SIG-M5 (cell line): Measurements from ENCODE around the gene SEM1.
"Not testable (repeated sequence)": the region's sequence is repeated elsewhere in the genome, so short reads cannot be mapped to it uniquely, and the experiment has no call there.

Experiments used
- DNase-seq: peaks from one replicate; lab custom pipeline; 2025; lab: John Stamatoyannopoulos, UW

SEM1 gene

DNA sequence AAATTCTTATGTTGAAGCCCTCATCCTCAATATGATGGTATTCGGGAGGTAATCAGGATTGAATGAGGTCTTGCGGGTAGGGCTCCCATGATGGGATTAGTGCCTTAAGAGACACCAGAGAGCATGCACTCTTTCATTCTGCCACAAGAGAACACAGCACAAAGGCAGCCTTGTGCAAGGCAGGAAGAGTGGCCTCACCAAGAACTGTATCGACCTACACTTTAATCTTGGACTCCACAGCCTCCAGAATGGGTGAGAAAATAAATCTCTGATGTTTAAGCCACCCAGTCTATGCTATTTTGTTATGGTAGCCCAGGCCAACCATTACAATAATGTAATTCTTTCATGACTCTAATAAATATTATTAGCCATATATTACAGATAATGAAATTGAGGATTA lies 8.4 kb downstream of the SEM1 start:
- DNase-seq, result no peak

DNA sequence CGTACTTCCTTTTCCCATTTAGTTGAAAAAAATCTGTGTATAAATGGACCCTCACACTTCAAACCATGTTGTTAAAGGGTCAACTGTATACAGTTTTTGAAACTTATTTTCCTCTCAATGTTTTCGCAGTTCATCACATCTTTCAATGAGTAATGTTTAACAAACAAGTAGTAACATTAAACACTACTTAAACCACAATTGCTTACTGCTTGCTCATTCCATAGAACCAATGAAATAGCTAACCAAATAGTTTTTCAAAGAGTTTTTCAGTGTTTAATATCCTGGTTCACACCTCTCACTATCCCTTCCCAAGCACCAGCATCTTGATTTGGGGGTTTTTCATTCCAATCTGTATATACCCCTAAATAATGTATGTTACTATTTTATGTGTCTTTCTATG lies 9.1 kb downstream of the SEM1 start:
- no peak for DNase-seq

DNA sequence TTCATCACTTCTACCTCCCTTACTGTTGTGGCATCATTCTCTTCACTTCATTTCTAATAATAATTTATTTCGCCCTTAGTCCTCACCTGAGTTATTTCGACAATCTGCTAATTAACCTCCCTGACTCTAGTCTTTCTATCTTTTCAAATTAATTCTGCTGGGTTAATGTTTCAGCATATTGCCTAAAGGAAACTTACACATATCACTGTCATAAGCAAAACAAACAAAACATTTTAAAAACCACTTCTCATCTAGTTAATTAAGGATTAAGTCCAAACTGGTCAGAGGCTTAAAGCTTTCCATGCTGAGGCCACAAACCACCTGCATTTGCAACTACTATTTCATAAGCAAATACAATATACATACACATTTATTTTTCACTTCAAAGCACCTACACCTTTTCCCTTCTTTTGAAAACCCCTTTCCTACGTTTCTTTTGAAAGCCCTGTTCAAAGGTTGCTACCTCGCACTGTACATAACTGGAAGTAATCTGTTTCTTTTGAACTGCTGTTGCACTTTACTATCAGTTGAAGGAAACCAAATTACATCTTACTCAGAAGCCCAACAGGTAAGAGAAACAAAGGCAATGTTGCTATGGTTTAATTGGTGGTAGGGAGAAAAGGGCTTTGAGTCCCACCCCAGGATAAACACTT lies 10.3 kb downstream of the SEM1 start:
- DNase-seq, result no peak

DNA sequence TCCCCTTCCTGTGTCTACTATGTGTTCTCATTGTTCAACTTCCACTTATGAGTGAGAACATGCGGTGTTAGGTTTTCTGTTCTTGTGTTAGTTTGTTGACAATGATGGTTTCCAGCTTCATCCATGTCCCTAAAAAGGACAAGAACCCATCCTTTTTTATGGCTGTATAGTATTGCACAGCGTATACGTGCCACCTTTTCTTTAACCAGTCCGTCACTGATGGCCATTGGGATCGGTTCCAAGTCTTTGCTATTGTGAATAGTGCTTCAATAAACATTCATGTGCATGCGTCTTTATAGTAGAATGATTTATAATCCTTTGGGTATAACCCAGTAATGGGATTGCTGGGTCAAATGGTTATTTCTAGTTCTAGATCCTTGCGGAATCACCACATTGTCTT lies 11.2 kb downstream of the SEM1 start:
- DNase-seq, result not testable (repeated sequence)

DNA sequence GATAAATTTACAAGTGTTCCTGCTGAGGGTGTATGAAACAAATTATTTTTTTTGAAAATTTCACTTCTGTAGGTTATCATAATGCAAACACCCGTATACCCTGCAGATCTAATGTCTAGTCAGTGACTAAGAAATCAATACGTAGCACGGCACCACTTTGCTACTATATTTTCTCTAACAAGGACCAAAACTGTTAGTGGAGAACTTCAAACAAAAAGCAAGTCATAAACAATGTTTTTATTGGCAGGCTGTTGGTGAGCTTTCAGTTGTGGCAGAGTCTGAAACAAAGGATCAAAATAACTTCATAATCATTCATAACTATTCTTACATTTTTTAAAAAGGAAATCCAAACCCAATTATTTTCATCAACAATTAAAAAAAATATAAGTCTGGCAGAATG lies 11.8 kb downstream of the SEM1 start:
- DNase-seq, result no peak

DNA sequence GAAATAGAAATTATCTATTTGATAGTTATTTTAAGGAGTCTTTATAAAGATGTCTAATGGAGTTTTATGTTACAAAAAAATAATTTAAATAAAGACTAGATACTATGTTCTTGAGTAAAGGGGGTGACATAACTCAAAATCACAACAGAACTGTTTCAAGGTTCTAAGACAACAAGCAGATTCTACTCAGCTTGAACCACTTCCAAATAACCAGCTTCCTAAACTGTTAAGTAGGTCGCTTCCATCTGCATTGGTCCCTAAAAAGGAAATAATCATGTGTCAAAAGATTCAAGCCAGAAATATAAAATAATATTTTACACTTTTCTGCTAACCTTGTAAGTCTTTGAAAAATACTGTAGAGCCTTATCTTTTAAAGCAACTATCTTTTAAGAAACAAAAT lies 14.1 kb downstream of the SEM1 start:
- no peak for DNase-seq

DNA sequence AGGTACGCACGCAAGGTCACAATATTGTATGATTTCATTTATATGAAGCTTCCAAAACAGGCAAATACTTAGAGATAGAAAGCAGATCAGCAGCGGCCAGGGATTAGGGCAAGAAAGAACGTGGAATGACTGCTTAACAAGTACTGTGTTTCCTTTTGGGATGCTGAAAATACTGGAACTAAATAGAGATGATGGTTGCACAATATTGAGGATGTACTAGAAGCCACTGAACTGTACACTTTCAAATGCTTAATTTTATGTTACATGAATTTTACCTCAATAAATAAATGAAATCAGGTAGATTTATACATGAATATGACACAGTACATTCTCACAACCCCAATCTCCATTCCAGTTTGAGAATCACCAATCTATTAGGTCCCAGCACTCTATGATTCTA lies 15.6 kb downstream of the SEM1 start:
- DNase-seq, result no peak

DNA sequence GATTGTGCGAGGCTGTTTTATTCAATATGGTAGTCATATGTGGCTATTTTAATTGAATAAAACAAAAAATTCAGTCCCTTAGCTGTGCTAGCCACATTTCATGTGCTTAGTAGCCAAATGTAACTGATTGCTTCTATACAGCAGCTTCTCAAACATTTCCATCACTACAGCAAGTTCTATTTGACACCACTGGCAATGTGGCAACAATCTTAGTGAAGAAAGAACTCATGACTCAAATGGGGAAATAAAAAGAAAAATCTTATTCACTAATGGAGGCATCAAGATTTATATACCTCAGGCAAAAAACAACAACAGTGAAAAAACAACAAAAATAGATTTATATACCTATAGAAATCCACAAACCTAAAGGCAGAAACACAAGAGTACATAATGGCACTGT lies 17.9 kb downstream of the SEM1 start:
- no peak for DNase-seq

DNA sequence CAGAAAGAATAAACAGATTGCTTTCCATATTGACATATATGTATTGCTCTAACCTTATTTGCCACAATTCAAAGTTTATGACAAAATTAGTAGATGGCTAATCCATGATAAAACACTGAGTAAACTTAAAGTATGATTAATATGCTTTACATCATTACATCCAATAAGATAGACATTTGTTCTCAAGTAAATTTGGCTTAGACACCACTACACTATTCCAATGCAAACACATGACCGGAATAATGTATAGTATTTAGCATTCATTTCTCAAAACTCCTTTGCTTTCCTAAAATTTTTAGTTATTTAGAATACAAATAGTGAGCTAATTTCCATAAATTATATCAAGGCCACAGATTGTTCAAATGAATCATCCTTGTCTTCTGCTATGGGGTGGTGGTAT lies 20.2 kb downstream of the SEM1 start:
- no peak for DNase-seq

DNA sequence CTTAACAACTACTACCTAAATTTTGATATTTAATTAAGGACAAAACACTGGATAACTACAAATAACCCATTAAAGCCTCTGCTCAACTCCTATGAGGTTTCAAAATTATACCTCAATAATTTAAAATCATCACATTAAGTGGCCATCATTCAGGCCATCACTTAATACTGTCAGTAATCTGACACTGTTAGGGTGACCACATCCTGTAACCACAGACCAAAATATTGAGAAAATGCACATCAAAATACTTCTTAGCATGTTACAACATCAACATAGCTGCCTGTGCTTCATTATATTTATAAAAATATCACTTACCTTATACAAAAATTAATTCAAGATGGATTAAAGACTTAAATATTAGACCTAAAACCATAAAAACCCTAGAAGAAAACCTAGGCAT lies 23.3 kb downstream of the SEM1 start:
- no peak for DNase-seq

DNA sequence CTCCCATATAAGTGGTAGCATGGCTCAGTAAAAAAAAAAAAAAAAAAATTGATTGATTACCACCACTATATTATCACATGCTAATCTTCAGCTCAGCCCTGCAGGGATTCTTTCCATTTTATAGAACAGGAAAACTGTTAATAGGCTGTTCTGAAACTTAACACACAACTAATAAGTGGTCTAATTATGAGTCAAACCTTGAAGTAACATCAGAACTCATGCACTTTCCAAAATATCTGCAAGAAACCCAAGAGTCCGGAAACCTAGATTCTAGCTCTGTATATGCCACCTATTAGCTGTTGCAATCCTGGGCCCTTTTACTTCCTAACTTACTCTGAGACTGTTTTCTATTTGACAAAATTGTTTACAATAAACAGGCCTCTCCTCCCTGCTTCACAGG lies 23.9 kb downstream of the SEM1 start:
- no peak for DNase-seq

DNA sequence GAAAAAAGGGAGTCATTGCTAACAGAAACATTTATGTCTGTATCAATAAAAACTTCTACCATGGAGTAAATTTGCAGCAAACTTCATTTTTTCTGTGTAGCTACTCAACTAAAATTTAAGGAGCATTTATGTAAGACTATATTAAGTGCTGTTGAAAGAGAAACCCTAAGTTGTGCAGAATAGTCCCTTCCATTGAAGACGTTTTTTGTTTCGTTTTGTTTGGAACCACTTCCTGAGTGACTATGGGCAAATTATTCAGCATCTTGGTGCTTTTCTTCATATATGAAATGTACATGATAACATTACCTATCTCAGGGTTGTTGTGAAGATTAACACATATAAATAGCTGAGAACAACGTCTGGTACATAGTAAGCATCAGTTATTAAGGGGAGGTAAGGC lies 24.3 kb downstream of the SEM1 start:
- no peak for DNase-seq

DNA sequence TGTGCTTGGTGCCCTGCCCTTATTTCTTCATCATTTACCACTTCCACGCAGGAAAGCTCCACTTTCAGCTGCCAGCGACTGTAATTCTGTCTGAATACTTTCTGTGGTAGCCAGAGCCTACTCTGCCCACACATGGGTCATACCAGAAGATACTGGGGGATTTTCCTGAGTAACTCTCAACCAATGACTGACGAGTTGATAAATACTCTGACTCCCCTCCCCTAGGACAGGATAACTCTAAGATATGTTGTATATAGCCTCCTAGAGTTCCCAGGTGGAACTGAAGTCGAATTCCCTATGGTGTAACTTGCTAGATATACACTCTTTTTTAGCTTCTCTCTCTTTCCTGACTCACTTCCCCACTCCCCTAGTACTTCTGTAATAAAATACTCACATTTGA lies 29.8 kb downstream of the SEM1 start:
- no peak for DNase-seq

DNA sequence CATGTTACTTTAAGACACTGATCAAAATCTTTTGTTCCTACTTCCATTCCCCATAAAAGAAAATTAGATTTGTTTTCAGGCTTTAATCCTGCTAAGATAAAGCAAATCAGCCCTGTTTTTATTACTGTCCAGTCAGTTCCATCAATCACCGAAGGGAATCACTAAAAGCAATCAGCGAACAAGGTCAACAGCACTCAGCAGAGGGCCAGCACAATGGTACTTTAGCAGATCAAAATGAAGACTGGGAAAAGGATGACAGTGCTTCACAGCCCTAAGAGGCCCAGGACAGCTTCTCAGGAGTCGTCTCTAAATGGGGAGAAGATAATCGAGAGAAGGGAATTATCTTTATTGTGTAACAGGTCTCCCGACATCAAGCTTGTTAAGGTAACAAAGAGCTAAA lies 32.7 kb downstream of the SEM1 start:
- no peak for DNase-seq

DNA sequence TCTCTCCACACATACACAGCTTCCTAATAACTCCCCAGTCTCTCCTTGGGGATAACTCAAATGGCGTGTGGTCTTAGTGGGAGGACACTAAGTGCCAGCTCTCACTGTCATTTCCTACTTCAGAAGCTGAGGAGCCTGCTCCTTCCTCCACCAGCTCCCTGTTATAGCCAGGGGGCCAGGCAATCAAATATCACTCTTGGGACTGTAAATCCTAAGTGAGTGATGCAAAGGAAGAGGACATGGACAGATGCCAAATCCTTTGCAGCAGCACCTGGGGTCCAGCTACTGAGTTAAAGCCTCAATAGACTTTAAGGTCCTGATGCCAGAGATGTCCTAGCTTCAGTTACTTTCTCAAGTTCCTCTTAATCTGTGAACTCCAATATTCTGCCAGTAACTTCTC lies 34.1 kb downstream of the SEM1 start:
- DNase-seq, result no peak

DNA sequence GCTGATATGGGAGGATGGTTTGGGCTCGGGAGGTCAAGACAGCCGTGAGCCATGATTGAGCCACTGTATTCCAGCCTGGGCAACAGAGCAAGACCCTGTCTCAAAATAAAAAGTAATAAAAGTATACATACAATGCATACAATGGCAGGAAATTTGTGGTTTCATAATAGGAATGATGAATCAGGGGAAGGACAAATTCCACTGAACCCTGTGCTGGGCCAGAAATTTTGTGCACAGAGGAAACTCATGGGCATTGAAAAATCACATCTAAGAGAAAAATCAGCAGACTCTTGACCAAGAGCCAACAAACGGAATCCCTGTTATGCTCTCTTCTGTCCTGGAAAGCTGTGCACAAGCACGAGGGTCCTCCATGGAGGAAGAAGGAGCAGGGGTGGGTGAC lies 35.1 kb downstream of the SEM1 start:
- DNase-seq, result no peak

DNA sequence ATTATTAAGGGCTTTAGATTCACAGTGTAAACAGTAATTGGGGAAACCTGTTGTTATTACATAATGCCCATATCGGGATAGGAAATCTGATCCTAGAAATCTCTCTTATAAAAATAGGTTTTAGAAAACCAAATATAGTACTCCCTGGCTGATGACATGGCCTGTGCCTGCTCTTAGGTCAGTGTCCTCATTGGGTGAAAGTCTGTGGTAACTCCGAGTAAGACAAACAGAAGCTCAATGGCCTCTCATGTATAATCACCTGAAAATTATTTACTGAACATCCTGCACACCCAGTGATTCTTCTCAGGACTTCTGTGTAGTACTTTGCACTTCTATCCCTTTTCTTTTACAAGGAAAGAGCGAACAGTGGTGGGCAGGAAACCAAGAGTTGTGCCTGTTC lies 37.8 kb downstream of the SEM1 start:
- DNase-seq, result no peak

DNA sequence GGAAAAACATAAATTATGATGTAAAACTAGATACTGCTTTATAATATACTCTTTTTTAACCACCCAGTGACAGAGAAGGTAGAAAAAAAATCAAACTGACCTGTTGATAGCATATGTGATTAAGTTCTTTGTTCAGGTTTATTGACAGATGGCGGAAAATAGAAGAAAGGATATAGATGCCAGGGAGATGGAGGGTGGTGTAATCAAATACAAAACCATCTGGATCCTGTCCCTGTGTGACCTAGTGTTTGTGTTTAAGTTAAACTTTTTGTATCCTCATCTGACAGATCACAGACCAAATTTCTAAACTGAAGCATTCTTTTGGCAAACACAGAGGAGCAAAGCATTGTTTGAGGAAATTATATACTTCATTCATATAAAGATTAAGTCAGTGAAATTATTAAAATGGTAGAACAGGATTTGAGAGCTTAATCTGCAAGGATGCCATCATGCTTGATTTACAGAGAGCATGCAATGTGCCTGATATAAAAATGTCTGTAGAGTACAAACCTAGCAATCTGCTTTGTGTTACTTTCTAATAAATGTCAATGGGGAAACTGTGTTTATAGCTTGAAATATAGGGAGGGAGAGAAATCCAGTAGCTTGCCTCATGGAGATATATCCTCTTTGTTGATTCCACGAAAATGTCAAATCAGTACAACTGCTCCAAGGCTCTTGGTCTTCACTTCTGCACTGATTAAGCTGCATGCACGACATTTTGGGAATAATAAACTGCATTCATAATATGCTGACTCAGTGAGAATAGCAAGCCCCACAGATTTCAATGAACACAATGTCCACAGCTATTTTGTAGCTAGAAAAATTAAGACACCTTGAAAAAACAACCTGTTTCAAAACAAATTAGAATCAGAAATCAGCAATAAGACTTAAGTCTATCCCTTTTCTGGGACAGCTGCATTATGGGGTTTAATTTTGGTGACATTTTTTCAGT lies 39.0 kb downstream of the SEM1 start:
- no peak for DNase-seq

DNA sequence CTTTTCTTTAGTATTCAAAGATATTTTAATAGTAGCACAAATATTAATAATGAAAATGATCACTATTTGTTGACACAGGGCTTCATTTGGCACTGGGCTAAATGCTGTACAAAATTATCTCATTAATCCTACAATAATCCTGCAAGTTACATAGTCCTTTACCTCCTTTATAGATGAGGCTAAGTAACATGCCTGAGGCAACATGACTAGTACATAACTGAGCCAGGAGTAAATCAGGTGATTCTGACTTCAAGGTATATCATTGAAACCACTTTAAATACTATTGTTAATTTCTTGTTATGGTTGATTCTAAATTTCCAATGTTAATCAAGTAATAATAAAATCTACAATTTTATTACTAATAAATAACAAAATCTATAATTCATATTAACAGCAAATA lies 39.8 kb downstream of the SEM1 start:
- DNase-seq, result no peak

DNA sequence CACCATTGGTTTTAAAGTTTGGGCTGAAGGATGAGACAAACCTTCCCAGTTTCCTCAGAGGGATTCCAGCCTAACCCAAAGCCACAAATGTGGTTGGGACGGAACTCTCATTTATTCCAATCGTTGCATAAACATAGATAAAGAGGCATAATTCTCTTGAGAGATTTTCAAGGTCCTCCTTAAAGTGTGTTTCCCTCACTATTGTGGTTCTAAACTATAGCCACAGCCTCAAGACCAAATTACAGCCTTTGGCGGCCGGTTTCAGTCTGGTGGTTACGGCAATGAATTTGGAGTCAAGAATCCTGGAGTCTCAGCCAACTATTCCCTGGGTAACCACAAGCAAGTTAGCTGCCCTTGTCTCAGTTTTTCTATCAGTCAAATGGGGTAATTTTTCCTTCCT lies 42.6 kb downstream of the SEM1 start:
- no peak for DNase-seq

DNA sequence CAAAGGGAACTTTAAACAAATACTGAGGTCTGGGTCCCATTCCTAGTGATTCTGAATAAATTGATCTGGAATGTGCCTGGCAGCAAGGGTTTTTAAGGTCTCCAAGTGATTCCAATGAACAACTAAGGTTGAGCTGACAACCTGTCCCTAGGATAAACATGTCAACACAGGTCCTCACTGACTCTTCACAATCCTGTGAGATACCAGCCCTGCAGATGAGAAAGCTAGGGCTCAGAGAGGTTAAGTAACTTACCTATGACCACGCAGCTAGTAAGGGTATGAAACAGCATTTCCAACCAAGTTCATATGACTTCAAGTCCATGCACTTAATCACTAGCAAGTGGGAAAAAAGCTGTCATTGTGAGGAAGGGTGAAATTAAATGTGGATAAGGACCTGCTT lies 44.0 kb downstream of the SEM1 start:
- DNase-seq, result no peak

DNA sequence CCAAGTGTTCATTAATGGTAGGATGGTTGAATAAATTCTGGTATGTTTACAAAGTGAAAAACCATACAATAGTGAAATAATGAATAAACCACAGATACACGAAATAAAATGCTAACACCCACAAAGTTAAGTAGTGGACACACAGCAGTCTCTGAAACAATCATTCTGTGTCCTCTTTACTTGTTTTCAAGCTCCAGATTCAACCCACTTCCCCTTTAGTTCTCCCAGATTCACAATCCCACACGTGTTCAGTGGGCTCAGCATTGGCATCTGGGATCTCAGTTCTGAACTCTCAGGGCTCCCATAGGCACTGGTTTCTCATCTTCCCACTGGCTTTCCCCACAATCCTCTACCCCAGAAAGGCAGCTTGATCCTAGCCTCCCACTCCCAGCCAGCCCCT lies 44.9 kb downstream of the SEM1 start:
- no peak for DNase-seq

DNA sequence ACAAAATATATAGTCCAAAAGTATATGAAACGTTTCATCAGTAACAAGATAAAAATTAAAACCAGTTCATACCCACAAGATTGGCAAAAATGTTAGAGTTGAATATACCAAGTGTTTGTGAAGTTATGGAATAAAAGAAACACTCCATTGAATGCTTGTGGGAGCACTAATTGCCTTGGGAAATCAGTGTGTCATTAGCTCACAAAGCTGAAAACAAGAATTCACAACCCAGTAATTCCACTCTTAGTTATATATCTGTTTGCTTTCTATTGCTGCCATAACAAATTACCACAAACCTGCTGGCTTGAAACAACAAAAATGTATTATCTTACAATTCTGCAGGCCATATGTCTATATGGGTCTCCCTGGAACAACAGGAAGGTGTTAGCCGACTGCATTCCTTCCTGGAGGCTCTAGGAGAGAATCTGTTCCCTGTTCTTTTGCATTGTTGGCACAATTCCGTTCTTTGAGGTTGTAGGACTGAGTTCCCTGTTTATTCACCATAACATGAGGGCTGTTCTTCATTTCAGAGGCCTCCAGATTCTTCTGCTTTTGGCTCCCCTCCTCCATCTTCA lies 45.7 kb downstream of the SEM1 start:
- DNase-seq, result no peak
